Fibroblast of skin of left quadriceps (primary cell): ENCODE results near the gene PLSCR2.
"Not testable (repeated sequence)": the region's sequence is repeated elsewhere in the genome, so short reads cannot be mapped to it uniquely, and the experiment has no call there.

ENCODE experiments used
- DNase-seq, 2 experiments: peaks; one replicate each; pipeline ENCODE4 v3.0.0-alpha.2; 2013; ENCODE audit warnings: low read depth in 2 of 2

Gene PLSCR2

DNA sequence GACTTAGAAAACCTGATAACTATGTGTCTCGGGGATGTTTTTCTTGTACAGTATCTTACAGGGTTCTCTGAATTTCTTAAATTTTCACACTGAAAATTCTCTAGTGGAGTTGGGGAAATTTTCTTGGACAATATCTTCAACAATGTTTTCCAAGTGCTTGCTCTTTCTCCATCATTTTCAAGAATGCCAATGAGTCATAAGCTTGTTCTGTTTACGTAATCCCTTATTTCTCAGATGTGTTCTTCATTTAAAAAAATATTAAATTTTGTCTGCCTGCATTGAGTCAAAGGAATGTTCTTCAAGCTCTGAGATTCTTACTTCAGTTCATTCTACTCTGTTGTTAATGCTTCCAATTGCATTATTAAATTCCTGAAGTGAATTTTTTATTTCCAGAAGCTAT is 21.9 kb upstream of the PLSCR2 start:
- no peak for DNase-seq

DNA sequence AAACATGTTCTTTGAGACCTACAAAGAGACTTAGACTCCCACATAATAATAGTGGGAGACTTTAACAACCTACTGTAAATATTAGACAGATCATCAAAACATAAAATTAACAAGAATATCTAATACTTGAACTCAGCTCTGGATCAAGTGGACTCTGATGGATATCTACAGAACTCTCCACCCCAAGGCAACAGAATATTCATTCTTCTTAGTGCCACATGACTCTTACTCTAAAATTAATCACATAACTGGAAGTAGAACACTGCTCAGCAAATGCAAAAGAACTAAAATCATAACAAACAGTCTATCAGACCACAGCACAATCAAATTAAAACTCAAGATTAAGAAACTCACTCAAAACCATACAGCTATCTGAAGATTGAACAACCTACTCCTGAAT is 15.9 kb upstream of the PLSCR2 start:
- no peak for DNase-seq

DNA sequence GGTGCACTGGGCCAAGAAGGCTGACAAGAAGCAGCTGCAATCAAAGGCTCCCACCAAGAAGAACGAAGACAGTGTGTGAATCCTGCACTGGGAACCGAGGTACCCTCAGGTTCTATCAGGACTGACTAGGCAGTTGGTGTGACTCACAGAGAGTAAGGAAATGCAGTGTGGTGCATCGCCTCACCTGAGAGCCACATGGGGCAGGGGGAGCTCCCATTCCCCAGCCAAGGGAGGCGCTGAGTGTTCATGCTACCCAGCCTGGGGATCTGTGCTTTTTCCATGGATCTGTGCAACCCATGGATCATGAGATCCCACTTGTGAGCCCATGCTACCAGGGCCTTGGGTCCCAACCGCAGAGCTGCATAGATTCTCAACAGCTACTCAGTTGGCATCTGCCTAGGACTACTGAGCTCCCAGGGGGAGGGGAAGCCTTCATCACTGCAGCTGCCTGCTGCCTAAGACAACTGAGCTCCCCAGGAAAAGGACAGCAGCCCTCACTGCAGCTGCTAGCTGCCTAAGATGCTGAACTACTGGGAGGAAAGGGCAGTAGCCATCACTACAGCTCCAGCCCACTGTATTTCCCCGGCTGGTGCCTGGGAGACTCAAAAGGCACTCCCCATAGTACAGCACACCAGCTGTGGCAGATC is 6.9 kb upstream of the PLSCR2 start:
- no peak for DNase-seq

DNA sequence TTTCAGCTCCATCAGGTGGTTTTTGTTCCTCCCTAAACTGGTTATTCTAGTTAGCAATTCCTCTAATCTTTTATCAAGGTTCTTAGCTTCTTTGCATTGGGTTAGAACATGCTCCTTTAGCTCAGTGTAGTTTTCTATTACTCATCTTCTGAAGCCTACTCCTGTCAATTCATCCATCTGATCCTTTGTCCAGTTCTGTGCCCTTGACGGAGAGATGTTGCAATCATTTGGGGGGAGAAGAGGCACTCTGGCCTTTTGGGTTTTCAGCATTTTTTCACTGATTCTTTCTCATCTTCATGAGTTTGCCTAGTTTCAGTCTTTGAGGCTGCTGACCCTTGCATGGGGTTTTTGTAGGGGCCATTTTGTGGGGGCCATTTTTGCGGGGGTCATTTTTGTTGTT is 5.6 kb upstream of the PLSCR2 start:
- not testable (repeated sequence) for DNase-seq

DNA sequence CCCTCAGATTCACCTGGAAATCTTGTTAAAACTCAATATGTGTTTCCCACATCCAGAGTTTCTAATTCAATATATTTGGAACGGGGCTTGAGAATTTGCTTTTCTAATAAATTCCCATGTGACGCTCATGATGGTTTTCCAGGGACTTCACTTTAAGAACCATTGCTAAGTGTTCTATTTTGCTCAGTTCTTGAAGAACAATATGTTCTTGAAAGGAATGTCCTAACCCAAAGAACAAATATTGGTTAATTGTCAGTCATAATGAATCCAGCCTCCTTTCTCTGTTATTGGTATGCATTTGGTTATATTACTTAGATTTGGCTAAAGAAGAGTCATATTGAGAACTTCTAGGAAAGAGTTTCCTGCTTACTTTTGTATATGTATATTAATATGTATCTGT is 4.4 kb upstream of the PLSCR2 start:
- DNase-seq: no peak

DNA sequence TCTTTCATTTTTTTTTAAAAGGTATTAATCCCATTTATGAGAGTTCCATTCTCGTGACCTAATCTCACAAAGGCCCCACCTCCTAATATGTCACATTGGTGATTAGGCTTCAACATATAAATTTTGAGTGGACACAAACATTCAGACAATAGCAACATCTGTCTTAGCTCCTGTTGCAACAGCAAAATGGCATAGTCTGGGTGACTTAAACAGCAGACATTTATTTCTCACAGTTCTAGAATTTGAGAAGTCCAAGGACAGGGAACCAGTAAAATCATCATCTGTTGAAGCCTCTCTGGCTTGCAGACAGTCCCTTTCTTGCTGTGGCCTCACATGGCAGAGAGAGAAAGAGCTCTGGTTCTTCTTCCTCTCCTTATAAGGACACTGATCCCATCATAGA is 3.2 kb upstream of the PLSCR2 start:
- no peak for DNase-seq

DNA sequence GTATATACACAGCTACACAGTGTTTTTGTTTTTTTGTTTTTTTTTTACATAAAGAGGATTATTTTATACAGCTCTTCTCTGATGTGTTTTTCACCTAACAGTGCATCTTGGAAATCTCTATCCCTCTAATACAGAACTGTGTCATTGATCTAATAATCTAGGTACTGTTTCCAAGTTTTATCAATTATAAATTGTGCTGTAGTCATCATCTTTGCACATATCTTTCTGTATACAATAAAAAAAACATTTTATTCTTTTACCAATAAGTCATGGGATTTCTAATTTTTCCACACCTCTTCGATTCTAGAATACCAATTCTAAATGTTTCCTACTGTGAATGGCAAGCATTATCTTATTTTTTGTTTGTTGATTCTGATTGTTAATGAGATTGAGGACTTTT is 1.7 kb upstream of the PLSCR2 start:
- DNase-seq: no peak

DNA sequence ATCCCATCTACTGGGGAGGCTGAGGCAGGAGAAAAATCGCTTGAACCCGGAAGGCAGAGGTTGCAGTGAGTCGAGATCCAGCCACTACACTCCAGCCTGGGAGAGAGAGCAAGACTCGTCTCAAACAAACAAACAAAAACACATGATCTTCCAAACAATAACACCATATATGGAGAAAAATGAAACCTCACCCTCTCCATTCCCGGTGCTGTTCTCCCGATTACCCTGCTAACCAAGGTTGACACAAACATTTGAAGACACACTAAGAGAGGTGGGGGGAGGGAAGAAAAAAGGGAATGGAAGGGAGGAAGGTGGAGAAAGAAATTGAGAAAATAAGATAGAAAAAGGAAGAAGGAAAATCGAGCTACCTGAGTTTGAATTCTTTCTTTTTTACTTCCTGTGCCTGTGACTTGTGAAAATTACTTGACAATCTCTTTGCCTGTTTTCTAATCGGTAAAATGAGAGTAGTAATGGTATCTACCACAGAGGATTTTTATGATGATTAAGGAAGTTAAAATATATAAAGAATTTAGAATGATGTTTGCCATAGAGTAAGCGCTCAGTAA is 1.1 kb upstream of the PLSCR2 start:
- DNase-seq: no peak

DNA sequence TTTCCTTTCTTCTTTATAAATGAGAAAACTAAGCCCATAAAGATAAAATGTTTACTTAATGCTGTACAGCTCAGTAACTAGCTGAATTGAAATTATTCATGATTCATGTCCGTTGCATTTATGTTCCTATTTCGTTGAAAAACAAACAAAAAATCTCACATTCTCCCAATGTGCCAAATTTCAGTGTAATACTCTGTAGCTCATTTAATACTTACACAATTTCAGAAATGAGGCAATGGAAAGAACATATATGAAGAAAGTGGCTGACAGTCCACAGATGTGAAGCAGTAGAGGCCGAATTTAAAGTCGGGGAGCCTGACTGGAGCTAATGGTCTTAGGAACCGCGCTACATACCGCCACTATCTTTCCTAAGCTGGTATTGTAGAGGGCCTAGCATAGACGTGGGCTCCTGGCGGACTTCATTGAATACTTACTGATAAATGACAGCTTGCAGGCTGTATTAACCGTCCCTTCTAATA is 651 bp downstream of the PLSCR2 start:
- no peak for DNase-seq

DNA sequence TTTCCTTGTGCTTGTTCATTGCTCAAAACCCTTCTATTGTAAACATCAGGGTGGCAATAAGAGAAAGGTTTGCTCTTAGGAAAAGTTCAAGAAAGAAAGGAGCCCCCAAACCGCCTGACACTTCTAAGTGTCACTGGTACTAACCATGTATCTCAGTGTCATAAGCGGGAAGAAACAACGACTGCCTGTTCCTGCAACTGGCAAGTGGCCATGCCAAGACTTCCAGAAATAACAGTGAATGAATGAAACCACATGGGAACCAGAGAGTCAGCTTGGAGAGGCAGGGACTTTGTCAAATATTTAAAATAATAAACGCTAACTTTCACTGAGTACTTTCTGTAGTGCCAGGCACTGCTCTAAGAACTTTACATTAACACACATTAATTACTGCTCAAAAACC is 1.1 kb downstream of the PLSCR2 start:
- DNase-seq: no peak

DNA sequence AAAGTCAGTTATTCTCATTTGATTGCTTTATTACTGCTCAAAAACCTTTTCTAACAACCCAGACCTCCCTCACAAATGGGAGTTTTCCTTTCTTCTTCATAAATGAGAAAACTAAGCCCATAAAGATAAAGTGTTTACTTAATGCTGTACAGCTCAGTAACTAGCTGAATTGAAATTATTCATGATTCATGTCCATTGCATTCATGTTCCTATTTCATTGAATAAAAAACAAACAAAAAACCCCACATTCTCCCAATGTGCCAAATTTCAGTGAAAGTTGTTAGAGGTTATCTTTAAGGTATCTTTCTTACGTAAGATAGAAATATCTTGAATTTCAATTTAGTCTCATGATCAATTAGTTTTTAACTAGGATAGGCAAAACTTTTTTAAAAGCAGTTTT is 2.8 kb downstream of the PLSCR2 start:
- no peak for DNase-seq

DNA sequence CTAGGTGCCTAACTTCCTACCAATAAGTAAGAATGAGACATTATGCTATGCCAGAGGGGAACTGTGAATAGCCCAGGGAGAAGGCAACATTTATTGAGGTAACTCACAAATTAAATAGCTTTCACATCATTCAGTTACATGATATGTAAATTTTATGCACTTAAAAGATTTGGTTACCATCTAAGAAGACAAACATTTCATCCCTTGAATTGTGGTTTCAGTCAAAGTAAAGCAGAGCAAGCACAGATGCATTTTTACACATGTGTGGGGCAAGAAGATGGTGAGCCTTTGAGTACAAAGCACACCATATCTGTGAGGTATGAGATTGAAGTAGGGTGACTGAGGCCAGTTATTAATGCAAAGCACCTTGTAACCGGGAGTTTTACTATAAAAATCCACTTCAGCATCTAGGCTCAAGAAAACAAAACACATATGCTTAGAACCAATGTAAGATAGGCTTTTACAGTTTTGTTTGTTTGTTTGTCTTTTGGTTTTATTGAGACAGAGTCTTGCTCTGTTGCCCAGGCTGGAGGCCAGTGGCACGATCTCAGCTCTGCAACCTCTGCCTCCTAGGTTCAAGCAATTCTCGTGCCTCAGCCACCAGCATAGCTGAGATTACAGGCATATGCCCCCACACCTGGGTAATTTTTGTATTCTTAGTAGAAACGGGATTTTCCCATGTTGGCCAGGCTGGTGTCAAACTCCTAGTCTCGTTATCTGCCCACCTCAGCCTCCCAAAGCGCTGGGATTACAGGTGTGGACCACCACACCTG is 3.5 kb downstream of the PLSCR2 start:
- DNase-seq: no peak

DNA sequence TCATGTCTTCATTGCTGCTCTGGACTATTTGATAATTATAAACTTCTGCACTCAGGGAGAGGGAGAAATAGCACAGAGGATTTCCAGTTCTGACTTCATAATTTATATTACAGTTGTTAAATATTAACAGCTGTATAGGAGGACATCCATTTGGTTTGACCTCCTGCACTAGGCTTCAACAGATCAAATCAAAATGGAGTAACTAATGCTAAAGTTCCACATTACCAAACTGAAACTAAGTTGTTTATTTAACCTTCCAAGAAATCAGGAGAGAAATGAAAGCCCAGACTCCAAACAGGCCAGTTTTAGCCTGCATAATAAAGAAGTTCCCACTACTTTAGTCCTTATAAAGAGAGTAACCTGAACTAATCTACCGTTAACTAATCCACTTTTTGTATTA is 4.6 kb downstream of the PLSCR2 start:
- no peak for DNase-seq

DNA sequence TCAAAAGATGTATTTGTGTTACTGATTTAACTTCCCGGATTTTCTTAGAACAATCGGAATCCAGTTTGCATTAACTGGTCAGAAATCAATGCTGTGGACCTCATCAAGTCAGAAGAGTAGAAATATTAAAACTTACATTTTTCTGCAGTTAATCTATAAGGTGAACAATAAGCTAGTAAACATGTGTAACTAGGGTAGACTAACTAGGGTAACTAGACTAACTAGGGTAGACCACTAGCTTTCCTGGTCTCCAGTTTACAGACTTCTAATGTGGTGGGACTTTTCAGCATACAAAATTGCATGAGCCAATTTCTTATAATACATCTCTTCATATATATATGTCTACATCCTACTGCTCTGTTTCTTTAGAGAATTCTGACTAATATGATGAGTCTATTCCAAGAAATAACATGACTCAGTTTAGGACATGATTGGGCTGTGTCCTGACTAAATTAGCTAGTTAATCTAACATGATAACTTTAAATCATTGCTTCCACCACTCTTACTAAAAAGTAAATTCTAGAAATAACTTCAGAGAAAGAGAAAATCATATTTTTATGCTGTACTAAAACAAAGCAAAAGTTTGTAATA is 5.3 kb downstream of the PLSCR2 start:
- peak; percentile 12 to 23 for DNase-seq

DNA sequence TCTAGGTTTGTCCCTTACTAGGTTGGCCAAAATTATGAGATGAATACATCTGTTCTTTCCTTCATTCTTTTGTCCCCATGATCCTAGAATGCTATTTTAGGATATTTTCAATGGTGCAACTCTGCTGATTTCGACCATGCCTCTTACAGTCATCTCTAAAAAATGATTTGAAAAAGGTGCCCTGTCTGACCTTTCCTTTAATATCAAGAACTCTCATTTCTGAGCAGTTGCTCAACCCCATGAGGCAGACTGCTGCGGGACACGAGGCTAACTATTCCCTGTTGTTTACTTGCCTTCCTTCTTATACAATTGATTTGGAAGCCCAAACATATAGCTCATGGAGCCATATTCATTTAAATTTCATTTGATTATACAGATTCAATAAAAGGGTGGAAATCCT is 14.6 kb downstream of the PLSCR2 start:
- no peak for DNase-seq

DNA sequence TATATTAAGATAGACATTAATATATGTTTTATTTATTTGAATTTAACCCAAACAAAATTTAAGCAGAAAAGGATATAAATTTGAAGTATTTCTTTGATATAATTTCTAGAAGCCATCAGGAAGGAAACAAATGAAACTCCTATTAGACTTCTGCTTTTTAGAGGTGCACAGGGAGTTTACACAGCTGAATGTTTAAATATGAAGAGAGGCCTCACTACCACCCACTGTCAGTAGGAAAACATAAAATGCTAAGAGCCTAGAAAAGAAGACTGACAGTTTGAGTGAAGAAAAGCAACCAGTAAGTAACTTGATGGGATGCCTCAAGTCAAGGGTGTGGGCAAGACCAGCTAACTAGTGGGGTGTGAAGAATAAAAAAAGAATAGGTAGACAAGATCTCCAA is 19.7 kb downstream of the PLSCR2 start:
- no peak for DNase-seq

DNA sequence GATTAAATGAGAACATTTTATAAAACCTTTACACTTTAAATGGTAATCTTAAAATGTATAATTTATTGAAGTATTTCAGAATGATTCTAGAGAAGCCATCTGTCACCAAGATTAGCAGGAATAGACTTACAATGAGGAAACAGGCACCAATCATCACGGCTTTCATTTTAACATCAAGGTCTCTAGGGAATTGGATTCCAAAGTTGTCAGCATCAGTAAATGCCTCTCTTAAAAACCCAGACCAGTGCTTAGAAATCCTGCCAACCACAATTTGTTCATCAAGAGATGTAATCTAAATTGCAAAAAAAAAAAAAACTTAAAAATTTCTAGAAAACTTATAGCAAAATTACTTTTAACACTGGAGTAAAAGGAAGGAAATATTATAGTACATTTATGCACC is 20.3 kb downstream of the PLSCR2 start:
- DNase-seq: no peak

DNA sequence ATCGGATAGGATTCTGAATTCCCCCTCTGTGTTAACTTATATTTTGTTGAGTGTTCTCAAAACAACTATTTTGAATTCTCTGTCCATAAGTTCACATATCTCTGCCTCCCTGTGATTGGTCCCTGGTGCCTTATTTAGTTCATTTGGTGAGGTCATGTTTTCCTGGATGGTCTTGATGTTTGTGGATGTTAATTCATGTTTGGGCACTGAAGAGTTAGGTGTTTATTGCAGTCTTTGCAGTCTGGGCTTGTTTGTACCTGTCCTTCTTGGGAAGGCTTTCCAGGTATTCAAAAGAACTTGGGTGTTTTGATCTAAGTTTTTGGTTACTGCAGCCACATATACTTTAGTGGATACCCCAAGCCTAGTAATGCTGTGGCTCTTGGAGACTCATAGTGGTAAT is 23.3 kb downstream of the PLSCR2 start:
- DNase-seq: no peak

DNA sequence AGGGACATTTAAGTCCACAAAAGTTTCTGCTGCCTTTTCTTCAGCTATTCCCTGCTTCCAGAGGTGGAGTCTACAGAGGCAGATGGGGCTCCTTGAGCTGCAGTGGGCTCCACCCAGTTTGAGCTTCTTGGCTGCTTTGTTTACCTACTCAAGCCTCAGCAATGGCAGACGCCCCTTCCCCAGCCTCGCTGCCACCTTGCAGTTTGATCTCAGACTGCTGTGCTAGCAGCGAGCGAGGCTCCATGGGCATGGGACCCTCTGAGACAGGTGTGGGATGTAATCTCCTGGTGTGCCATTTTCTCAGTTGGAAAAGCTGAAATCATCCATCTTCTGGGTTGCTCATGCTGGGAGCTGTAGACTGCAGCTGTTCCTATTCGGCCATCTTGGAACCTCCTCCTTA is 29.1 kb downstream of the PLSCR2 start:
- DNase-seq: not testable (repeated sequence)

DNA sequence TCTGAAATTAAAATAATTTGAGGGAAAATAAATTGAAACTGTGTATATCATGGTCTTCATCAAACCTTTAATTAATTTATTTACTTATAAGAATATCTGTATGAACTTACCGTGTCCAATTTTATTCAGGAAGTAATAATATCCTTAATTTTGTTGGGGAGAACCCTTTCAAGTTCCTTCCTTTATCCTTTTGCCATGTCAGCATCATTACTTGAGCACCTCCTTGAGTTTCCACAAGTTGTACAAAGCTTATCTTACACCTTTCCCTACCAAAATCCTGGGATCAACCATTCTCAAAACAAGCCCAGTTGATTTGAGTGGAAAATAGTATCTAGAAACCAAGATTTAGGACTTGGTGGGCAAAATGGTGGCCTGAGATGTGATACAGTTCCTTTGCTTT is 37.3 kb downstream of the PLSCR2 start:
- DNase-seq: no peak

DNA sequence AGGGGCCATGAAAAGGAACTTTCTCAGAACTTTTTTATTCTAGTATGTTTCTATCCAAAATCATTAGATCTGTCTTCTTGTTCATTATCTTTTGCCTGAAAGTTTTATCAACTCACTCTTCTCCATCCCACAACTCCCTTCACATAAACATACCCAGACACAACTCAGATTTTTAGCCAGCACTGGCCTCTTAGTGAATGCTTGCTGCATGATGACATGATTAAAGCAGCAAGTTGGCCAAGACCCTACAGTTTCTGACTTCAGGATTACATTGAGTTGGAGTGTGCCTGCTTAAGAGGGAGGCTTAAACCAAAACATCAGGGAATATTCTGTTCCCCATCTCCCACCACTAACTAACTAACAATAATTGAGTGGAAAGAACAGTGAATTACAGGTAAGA is 38.1 kb downstream of the PLSCR2 start:
- no peak for DNase-seq

DNA sequence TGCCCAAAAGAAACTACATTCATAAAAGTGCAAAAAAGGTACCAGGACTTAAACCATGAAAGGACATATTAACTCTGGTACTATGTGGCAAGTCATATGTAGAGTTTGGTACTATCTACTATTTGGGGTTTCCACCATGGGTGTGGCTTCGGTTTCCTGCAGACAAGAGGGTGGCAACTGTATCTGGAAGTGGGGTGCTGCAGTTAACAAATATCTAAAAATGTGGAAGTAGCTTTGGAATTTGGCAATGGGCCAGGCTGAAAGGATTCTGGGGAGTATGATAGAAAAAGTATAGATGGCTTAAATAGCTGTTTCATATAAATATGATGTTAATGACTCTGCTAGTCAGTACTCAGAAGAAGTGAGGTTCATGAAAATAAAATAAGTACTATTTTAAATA is 44.0 kb downstream of the PLSCR2 start:
- DNase-seq: no peak
